LNCaP clone FGC (cell line): ENCODE results near the gene STUB1.

Experiments used
- DNase-seq: peaks from one replicate; pipeline ENCODE4 v3.0.0-alpha.2; 2011; ENCODE audit warnings: low read depth
- H3K4me3 ChIP-seq: 2 replicates; pipeline ENCODE4 v1.5.1; 2011; ENCODE audit warnings: mild to moderate bottlenecking, low read depth, low read length, control low read depth
- CTCF ChIP-seq: IDR thresholded peaks from 2 replicates; pipeline ENCODE4 v1.5.1; 2012; ENCODE audit warnings: mild to moderate bottlenecking; ENCODE audit not compliant: control insufficient read depth, insufficient read depth; ENCODE audit errors: extremely low read depth

STUB1 gene

DNA sequence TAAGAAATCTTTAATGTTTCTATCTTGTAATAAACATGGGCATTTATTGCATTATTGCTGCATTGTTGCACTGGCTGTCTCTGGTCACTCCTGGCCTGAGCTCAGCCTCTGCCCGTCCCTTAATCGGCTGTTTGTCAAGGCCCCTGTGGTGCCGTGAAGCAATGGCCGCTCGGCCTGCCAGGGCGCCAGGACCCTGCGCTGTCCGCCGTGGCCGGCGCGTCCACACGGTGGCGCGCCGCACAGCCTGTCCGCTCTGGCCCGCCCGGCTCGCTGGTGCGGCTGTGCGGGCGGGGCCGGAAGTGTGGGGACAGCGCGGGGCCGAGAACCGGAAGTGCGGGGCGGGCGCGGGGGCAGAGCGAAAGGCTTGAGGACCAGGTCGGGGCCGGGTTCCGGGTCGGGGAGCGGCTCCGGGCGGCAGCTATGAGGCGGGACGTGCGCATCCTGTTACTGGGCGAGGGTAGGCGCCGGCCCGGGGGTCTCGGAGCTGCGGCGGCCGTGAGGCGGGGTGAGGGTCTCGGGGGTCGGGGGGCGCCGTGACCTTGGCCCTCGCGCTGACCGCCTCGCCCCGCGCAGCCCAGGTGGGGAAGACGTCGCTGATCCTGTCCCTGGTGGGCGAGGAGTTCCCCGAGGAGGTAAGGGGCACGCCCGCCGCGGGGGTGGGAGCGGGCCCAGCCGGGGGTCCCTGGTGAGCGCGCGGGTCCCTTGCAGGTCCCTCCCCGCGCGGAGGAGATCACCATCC is 12.3 kb upstream of the STUB1 start, which contains the start of gene RHOT2:
Gene RHOT2 (plus strand): TSS at position 353 of the 739 bp plus-strand sequence. CDS start 68 bp downstream, at position 421.
- TF ChIP-seq CTCF: peak; percentile 98
- DNase-seq: peak; percentile 53
- peak within 1 kb of the TSS; percentile 90 for H3K4me3 ChIP-seq

DNA sequence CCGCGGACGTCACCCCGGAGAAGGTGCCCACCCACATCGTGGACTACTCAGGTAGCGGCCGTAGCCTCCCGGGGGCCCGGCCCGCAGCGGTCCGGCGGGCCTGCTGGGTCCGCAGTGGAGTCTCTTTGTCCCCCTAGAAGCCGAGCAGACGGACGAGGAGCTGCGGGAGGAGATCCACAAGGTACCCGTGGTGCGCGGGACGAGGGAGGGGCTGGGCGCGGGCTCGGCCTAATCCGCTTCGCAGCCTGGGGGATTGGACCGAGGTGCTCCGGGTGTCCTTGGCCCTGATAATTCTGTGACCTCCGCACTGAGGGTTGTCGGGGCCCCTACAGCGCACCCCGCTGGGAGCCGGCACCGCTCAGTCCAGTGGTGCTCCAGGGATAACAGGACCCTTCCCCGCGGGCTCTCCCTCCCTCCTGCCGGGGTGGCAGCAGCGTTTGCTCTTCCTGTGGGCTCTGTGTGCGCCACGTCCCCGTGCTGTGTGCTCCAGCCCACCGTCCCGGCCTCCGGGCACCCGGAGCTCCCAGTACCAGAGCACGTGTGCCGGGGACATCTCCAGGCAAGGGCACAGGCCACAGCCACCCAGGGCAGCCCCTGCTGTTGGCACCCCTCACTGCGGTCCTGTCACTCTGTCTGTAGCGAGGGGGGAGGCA is 11.6 kb upstream of the STUB1 start:
- TF ChIP-seq CTCF: no peak
- DNase-seq: no peak
- peak overlapping the region; percentile 90 for H3K4me3 ChIP-seq

DNA sequence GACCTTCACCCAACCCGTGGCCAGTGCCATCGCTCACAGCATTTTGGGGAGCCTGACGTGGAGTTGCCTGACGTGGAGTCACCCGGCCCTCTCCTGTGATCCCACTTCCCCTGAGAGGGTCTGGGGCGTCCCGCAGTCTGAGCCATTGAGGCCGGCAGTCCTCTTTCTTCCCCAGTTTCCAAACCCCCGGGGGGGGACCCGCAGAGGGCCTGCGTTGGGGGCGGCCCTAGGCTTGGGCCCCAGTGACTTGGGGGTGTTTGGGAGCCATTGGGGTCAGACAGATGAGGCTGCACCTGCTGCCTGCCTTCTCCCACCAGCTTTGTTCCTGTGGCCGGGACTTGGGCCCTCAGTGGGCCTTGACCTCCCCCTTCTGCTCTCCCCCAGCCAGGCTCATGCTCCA is 10.5 kb upstream of the STUB1 start:
- peak overlapping the region; percentile 90 for H3K4me3 ChIP-seq
- DNase-seq: no peak
- no peak for TF ChIP-seq CTCF

DNA sequence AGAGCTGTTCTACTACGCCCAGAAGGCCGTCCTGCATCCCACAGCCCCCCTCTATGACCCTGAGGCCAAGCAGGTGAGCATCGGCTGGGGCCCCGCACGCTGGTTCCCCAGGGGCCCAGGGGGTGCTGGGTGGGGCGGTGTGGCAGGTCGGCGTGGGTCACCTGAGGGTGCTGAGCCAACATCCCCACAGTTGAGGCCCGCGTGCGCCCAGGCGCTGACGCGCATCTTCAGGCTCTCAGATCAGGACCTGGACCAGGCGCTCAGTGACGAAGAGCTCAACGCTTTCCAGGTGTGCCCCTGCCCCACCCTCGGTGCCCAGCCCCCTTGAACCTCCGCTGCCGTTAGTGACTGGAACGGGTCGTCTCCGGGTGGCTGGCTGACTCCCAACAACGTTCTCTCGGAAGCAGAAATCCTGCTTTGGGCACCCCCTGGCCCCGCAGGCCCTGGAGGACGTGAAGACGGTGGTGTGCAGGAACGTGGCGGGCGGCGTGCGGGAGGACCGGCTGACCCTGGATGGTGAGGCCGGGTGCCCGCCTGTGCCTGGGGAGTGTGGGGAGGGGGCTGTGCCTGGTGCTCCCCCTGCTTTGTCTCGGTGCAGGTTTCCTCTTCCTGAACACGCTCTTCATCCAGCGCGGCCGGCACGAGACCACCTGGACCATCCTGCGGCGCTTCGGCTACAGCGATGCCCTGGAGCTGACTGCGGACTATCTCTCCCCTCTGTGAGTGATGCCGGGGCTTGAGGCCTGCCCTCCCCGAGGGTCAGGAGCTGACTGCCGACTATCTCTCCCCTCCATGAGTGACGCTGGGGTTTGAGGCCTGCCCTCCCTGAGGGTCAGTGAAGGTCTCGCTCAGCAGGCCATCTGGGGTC is 9.5 kb upstream of the STUB1 start:
- H3K4me3 ChIP-seq: no peak overlapping the region
- no peak for DNase-seq
- TF ChIP-seq CTCF: no peak

- no peak for TF ChIP-seq CTCF
- H3K4me3 ChIP-seq: no peak overlapping the region
- DNase-seq: no peak
Measured at GRCh38 chr16:671353-672131, 8.7 kb upstream of the STUB1 start.

GRCh38 chr16:672371-672770 is 7.8 kb upstream of the STUB1 start:
- TF ChIP-seq CTCF: no peak
- no peak for DNase-seq
- H3K4me3 ChIP-seq: no peak overlapping the region
